ENCODE measurements around the gene ATF6. TPM values are rescaled to one million over a fixed set of nuclear protein-coding genes. Genes with fewer than 3 reads are reported as not detected.

Gene ATF6
- total and polyA plus RNA-seq, 2 of the 4 experiments (the other 2 are of a cell fraction) = 12.2 to 17.6 TPM

GRCh38 chr1:161735837-161736236 is 30.3 kb upstream of the ATF6 start:
- no peaks in the 10 kb centered on the region for H3K9me3 ChIP-seq (ENCODE audit: control insufficient read depth, insufficient read depth, low read length)
- peak overlapping the region; percentile 91 for H2BK120ac ChIP-seq (ENCODE audit: low read depth, low read length)
- peak overlapping the region; percentile 89; the same call in 1 of the 2 replicates for H3K4ac ChIP-seq (ENCODE audit: low read depth, low read length)
- peaks cover 5% of the 10 kb centered on the region for H3K4me1 ChIP-seq (ENCODE audit: control insufficient read depth, insufficient read depth, low read length)
- ATAC-seq (ENCODE audit: low read depth) (no peak), DNase-seq (no peak)
- TF ChIP-seq FOS (IDR thresholded peaks at IDR 0.05; ENCODE audit: low read depth, low read length) (no peak), SMC3 (IDR thresholded peaks at IDR 0.05; ENCODE audit: low read depth, low read length) (no peak), RFX5 (IDR thresholded peaks at IDR 0.05; ENCODE audit: low read depth, low read length) (no peak), CEBPB (IDR thresholded peaks at IDR 0.05; ENCODE audit: low read depth, low read length) (no peak)
- TF ChIP-seq, protein P1, sequence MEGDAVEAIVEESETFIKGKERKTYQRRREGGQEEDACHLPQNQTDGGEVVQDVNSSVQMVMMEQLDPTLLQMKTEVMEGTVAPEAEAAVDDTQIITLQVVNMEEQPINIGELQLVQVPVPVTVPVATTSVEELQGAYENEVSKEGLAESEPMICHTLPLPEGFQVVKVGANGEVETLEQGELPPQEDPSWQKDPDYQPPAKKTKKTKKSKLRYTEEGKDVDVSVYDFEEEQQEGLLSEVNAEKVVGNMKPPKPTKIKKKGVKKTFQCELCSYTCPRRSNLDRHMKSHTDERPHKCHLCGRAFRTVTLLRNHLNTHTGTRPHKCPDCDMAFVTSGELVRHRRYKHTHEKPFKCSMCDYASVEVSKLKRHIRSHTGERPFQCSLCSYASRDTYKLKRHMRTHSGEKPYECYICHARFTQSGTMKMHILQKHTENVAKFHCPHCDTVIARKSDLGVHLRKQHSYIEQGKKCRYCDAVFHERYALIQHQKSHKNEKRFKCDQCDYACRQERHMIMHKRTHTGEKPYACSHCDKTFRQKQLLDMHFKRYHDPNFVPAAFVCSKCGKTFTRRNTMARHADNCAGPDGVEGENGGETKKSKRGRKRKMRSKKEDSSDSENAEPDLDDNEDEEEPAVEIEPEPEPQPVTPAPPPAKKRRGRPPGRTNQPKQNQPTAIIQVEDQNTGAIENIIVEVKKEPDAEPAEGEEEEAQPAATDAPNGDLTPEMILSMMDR (conservative IDR thresholded peaks at IDR 0.05; ENCODE audit: low read depth, low read length) = no peak
- H3K27ac ChIP-seq (ENCODE audit: insufficient read depth, low read length) = no peak overlapping the region
- H2BK15ac ChIP-seq (ENCODE audit: low read depth, low read length) = peak overlapping the region; percentile 40; the same call in 1 of the 3 replicates
- 0 out of 4 replicates have a peak overlapping the region, but pooled peaks have one; percentile 5 to 55 for H4K8ac ChIP-seq (ENCODE audit: low read depth in 2 of 2, low read length in 2 of 2)
- ChIA-PET POLR2A (ENCODE audit: unreplicated experiment) (no interaction called here), CTCF (interaction anchor here (1.1 kb wide), 1 partner anchor 9 kb away, joined by 3 read pairs; no protein-coding TSS in a partner anchor)
- H3K79me1 ChIP-seq (ENCODE audit: low read depth in 1 of 2, low read length in 2 of 2) = no peaks in the 10 kb centered on the region
- H3K14ac ChIP-seq (replicated peaks; ENCODE audit: low read depth, low read length) = peak overlapping the region; percentile 95; the same call in 1 of the 2 replicates
- no peak overlapping the region for H2AK5ac ChIP-seq (ENCODE audit: low read depth, low read length)
- H3K27me3 ChIP-seq (ENCODE audit: control insufficient read depth, insufficient read depth, low read length) = no peaks in the 10 kb centered on the region
- BruUV-seq (replicated peaks) = no TSS peak
- no peak overlapping the region for H3K56ac ChIP-seq (ENCODE audit: extremely low read depth, insufficient read depth, low read length)
- peak overlapping the region; percentile 85; the same call in 1 of the 2 replicates for H2BK20ac ChIP-seq (ENCODE audit: low read depth, low read length)
- in situ Hi-C loops (cut with MboI; ENCODE audit: low sequenced_read_pairs) = loop anchor here (10.0 to 25.0 kb wide), 2 partner anchors 99 to 191 kb away; partner anchors contain the start of genes FCGR3A and FCGR3B
- no peak overlapping the region for H2AFZ ChIP-seq (replicated peaks; ENCODE audit: low read length, poor library complexity)
- no peak overlapping the region; the same call in 1 of the 2 replicates for H4K91ac ChIP-seq (ENCODE audit: insufficient read depth, low read depth, low read length)
- no peaks in the 10 kb centered on the region for H3K36me3 ChIP-seq (ENCODE audit: control insufficient read depth, insufficient read depth, low read length)
- no peak overlapping the region for H3K4me2 ChIP-seq (ENCODE audit: low read depth, low read length)
- no peak overlapping the region for H4K5ac ChIP-seq (ENCODE audit: low read depth, low read length)
- no CpG with 5 or more reads among the region's 3 CpGs for WGBS, 2 experiments (ENCODE audit: extremely low coverage in 2 of 2, insufficient read length in 1 of 2)
- intact Hi-C loops (cut with micrococcal nuclease) = loop anchor here (10.0 kb wide), 1 partner anchor 171 kb away; no protein-coding TSS in a partner anchor
- dilution Hi-C loops (cut with HindIII; ENCODE audit: low sequenced_read_pairs, unreplicated experiment) = no loop called here
- no peaks in the 10 kb centered on the region for H4K20me1 ChIP-seq (ENCODE audit: insufficient read depth, low read length)
- no peak overlapping the region for H3K4me3 ChIP-seq (ENCODE audit: insufficient read depth, low read depth, low read length)
- peaks cover 5% of the 10 kb centered on the region for H3K9me1 ChIP-seq (ENCODE audit: insufficient read depth, low read length)
- H3K23ac ChIP-seq (ENCODE audit: low read depth, low read length) = no peak overlapping the region
- H3K9ac ChIP-seq (ENCODE audit: low read depth, low read length) = no peak overlapping the region
- H2AK9ac ChIP-seq (replicated peaks; ENCODE audit: low read depth, low read length, poor library complexity) = no peak overlapping the region
- peak overlapping the region; percentile 71 for H2BK5ac ChIP-seq (ENCODE audit: low read depth, low read length, poor library complexity, severe bottlenecking)
- 0 out of 2 replicates have a peak overlapping the region, but pooled peaks have one; percentile 79 for H3K18ac ChIP-seq (ENCODE audit: low read depth, low read length)
